NB4 (cell line): ENCODE data around the gene SLC16A3.

Experiments
- MYC ChIP-seq: IDR thresholded peaks from 2 replicates; pipeline ENCODE4 v1.6.1; 2011; ENCODE audit warnings: low read depth, low read length
- POLR2A ChIP-seq: IDR thresholded peaks from 2 replicates; pipeline ENCODE4 v1.6.1; 2011; ENCODE audit warnings: mild to moderate bottlenecking; ENCODE audit not compliant: insufficient read length; ENCODE audit errors: extremely low read depth
- TF ChIP-seq, protein P1 (sequence below): IDR thresholded peaks from one replicate; pipeline ENCODE4 v1.5.1; 2012; ENCODE audit warnings: low read depth, low read length
- TF ChIP-seq, protein P2 (sequence below): IDR thresholded peaks from 2 replicates; pipeline ENCODE4 v1.6.1; 2011; ENCODE audit warnings: low read depth, low read length

DNA sequence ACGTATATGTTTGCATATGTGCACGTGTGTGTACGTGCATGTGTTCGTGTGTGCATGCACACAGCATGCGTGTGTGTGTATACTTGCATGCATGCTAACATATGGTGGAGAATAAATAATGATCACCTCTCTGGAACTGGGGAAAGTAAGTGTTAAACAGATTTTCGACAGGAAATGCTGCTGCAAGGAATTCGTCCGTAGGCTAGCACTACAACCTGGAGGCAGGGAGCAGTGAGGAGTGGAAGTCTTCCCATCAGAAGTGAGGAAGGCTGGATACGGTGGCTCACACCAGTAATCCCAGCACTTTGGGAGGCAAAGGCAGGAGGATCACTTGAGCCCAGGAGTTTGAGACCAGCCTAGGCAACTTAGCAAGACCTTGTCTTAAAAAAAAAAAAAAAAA is 49.5 kb downstream of the SLC16A3 start:
- TF ChIP-seq MYC (no peak), POLR2A (no peak)
- TF ChIP-seq, protein P1, sequence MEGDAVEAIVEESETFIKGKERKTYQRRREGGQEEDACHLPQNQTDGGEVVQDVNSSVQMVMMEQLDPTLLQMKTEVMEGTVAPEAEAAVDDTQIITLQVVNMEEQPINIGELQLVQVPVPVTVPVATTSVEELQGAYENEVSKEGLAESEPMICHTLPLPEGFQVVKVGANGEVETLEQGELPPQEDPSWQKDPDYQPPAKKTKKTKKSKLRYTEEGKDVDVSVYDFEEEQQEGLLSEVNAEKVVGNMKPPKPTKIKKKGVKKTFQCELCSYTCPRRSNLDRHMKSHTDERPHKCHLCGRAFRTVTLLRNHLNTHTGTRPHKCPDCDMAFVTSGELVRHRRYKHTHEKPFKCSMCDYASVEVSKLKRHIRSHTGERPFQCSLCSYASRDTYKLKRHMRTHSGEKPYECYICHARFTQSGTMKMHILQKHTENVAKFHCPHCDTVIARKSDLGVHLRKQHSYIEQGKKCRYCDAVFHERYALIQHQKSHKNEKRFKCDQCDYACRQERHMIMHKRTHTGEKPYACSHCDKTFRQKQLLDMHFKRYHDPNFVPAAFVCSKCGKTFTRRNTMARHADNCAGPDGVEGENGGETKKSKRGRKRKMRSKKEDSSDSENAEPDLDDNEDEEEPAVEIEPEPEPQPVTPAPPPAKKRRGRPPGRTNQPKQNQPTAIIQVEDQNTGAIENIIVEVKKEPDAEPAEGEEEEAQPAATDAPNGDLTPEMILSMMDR: no peak
- TF ChIP-seq, protein P2, sequence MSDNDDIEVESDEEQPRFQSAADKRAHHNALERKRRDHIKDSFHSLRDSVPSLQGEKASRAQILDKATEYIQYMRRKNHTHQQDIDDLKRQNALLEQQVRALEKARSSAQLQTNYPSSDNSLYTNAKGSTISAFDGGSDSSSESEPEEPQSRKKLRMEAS: no peak
